GM12891 (cell line): ENCODE data around the gene CA7.
A peak's percentile ranks its signal among the peaks of the same experiment; 100 is the strongest.

Source experiments
- DNase-seq: peaks from one replicate; pipeline ENCODE4 v3.0.0; 2011; ENCODE audit warnings: low spot score; ENCODE audit not compliant: insufficient read length
- FAIRE-seq: peaks from 2 replicates; lab custom pipeline; 2011; peaks lifted over from hg19 to GRCh38; lab: Jason Lieb, UNC
- PAX5 ChIP-seq: IDR thresholded peaks from 2 replicates; pipeline ENCODE4 v1.6.1; 2011; ENCODE audit warnings: low read length, moderate library complexity, mild to moderate bottlenecking; ENCODE audit not compliant: insufficient read depth, severe bottlenecking
- POLR2A ChIP-seq: IDR thresholded peaks from 2 replicates; pipeline ENCODE4 v1.6.1; 2011; ENCODE audit warnings: low read depth, low read length, control low read depth
- POLR2AphosphoS5 ChIP-seq: IDR thresholded peaks from 2 replicates; pipeline ENCODE4 v1.6.1; 2011; ENCODE audit warnings: low read depth, low read length, control low read depth
- POU2F2 ChIP-seq: IDR thresholded peaks from 2 replicates; pipeline ENCODE4 v1.6.1; 2011; ENCODE audit warnings: low read depth, mild to moderate bottlenecking, control low read depth, low read length, moderate library complexity
- SPI1 ChIP-seq: IDR thresholded peaks from 2 replicates; pipeline ENCODE4 v1.6.1; 2011; ENCODE audit warnings: low read depth, low read length, control low read depth
- TAF1 ChIP-seq: IDR thresholded peaks from 2 replicates; pipeline ENCODE4 v1.6.1; 2011; ENCODE audit warnings: low read depth, low read length, control low read depth

CA7 gene

DNA sequence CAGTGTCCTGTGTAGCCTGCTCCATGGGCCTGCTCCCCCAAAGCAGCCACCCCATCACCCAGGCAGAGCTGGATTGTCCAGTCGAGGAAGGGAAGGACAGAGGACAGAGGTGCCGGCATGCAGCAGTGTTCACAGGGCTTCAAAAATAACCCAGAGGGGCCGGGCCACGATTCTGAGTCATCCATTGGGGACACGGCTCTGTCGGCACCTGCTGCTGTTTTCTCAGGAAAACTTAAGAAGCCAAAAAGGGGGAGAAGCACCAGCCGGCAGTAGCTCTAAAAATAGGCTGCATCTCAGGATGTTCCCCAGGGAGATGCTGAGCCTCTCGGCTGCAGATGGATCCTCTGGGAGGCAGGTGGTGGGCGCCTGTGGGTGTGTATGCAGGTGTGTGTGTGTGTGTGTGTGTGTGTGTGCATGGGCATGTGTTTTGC is 1.6 kb downstream of the CA7 start:
- DNase-seq (no peak), FAIRE-seq (no peak)
- TF ChIP-seq POLR2A: no peak
- TF ChIP-seq SPI1: no peak
- no peak for TF ChIP-seq TAF1
- no peak for TF ChIP-seq POLR2AphosphoS5
- TF ChIP-seq PAX5: no peak
- no peak for TF ChIP-seq POU2F2

DNA sequence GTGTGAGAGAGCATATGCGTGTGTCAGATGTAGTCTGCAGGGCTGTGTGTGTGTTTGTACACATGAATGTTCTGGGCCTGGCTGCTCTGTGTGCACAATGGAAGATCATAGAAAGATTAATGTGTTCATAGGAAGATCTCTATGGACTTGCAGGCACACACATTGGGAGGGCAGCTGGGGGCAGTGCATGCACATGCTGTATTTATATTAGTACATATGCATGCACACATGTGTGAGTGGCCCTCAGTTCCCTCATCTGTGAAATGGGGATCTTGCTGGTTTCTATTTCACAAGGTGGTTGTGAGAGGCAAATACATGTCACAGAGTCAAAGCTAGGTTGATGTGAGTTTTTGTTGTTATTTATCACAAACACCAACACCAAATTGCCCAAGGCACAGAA is 2.1 kb downstream of the CA7 start:
- TF ChIP-seq SPI1: 0 out of 2 replicates have a peak, but pooled peaks have one; percentile 1
- TF ChIP-seq POLR2A: no peak
- no peak for TF ChIP-seq TAF1

DNA sequence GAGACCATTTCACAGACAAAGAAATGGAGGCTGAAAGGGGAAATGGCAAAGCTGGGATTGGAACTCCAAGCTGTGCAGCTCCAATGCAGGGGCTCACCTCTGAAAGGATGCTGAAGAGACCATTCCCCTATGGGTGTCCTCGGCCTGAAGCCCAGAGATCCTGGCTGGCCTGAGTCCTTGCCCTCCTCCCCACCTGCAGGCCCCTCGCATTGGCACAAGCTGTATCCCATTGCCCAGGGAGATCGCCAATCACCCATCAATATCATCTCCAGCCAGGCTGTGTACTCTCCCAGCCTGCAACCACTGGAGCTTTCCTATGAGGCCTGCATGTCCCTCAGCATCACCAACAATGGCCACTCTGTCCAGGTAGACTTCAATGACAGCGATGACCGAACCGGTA is 2.6 kb downstream of the CA7 start:
- DNase-seq (no peak), FAIRE-seq (no peak)
- no peak for TF ChIP-seq POLR2A
- TF ChIP-seq TAF1: no peak
- no peak for TF ChIP-seq SPI1
- no peak for TF ChIP-seq PAX5
- TF ChIP-seq POLR2AphosphoS5: no peak
- no peak for TF ChIP-seq POU2F2

More for the DNA sequence above, 2.1 kb downstream of the CA7 start:
- no peak for DNase-seq
- FAIRE-seq: peak; percentile 84

DNA sequence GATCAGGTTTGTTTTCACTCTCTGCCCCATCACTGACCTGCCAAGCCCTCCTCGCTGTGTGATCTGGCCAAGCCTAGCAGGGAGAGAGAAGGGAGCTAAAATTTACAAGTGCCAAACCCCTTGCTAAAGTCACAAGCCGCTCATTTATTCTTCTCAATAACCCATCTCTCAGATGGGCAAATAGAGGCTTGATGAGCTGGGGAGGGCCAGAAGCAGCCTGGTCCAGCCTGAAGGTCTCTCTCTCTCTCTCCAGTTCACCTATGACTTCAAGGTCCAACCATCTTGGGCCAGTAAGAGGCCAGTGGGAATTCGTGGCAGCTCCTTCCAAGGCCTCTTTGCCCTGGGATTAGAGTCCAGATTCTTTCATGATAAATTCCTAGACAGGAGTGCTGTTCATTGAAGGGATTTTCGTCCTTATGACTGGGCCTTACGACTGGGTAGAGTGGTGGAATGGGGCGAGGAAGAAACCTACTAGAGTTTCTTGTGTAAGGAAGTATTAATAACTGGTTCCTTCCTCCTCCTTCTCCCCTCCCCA is 3.4 kb downstream of the CA7 start:
- DNase-seq (no peak), FAIRE-seq (no peak)
- TF ChIP-seq POLR2AphosphoS5 (no peak), POU2F2 (no peak), TAF1 (no peak), POLR2A (no peak), SPI1 (no peak), PAX5 (no peak)

DNA sequence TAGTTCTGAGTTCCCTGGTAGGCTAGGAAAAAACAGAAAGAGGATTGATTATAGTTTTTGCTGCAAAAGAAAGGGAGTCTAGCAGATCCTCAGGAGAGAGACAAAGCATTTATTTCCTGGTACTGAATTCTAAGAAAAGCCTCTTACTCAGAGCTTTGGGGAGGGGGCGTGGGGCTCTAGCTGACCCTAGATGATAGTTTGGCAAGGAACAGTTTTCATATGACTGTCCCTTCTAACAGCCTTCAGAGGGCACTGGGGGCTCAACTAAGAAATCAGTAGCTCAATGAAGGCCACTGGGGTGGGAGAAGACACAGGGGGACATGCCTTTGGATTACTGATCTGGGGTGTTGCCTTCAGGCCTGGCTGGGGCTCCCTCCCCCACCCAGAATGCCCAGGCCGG is 4.0 kb downstream of the CA7 start:
- DNase-seq: no peak
- TF ChIP-seq TAF1 (no peak), SPI1 (no peak)
- no peak for FAIRE-seq

DNA sequence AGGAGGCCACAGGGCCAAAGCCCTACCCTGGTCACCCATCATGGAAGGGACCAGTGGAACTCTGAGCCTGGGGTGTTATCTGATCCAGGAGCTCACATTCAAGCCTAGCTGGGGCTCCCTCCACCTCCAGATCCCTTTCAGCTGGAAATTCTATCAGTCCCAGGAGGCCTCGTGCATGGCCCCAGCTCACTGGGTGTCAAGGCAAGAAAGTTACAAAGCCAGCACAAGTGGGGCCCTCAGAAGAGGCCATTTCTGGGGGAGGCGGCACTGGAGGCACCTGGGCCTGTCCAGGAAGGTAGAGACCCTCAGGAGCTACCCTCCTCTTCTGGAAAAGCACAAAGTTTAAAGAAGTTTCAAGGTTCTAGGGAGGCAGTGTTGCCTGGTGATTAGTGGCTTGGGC is 4.8 kb downstream of the CA7 start:
- DNase-seq (no peak), FAIRE-seq (no peak)
- TF ChIP-seq SPI1 (no peak), PAX5 (no peak), POLR2A (no peak), TAF1 (no peak), POU2F2 (no peak), POLR2AphosphoS5 (no peak)

DNA sequence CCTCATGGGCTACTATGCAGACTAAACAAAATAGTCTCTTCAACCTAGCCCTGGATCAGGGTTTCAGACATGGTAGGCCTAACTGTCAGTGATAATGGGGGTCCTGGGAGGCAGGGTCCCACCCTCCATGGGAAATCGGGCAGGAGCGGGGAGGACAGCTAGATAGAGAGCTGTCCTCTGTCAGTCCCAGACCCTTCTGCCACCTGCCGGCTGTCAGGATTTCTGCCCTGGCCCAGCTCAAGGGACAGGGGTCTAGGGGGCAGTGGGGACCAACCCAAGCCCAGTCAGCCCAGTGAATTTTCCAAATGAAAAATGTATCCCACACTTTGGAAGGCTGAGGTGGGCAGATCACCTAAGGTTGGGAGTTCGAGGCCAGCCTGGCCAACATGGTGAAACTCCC is 5.3 kb downstream of the CA7 start:
- FAIRE-seq: no peak
- DNase-seq: no peak
- no peak for TF ChIP-seq SPI1

DNA sequence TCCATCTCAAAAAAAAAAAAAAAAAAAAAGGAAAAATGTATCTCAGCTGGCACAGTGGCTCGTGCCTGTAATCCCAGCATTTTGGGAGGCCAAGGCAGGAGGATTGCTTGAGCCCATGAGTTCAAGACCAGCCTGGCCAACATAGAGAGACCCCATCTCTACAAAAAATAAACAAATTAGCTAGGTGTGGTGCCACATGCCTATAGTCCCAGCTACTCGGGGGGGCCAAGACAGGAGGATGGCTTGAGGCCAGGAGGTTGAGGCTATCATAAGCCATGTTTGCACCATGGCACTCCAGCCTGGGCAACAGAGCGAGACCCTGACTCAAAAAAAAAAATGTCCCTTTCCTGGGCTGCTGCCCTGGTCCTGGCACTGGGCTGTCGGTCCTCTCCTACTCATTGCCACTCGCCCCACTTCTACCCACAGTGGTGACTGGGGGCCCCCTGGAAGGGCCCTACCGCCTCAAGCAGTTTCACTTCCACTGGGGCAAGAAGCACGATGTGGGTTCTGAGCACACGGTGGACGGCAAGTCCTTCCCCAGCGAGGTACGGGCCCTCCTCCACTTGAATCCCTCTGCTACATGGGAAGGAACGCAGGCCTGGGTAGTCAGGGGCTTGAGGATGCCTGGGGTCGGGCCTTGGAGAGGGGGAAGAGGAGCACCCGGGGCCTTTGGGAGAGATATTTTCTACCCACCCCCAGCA is 6.1 kb downstream of the CA7 start:
- TF ChIP-seq SPI1 (peak; percentile 54; the same call in 1 of the 2 replicates), TAF1 (no peak)
- no peak for DNase-seq
- FAIRE-seq: no peak

DNA sequence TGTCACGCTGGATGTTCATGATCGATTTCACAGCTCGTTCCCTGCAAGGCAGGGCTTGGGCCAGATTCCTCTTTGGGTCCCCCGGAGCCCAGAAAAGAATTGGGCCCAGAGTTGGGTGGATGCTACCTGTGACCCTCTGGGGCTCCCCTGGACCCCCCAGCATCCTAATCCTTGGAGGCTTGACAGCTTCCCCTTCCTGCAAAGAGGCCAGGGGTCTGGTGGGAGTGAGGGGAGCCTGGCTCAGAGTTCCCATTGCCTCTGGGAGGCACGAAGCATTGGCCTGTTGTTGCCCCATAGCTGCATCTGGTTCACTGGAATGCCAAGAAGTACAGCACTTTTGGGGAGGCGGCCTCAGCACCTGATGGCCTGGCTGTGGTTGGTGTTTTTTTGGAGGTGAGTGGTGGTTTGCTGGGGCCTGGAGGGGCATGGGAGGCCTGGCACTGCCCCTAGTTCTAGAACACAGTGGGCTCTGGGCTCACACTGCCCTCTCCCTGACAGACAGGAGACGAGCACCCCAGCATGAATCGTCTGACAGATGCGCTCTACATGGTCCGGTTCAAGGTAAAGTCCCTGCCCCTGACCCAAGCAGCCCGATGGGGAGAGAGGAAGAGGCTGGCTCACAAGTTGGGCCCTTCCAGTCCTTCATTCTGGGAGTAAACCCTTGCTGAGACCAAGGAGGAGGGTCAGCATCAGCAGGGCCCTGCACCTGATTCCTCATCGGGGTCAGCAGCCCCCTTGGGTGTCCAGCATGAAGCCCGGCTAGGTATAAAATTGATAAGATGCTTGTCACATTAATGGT is 7.2 kb downstream of the CA7 start:
- no peak for DNase-seq
- TF ChIP-seq POLR2A: no peak
- no peak for TF ChIP-seq POLR2AphosphoS5
- no peak for TF ChIP-seq POU2F2
- no peak for TF ChIP-seq PAX5
- no peak for TF ChIP-seq SPI1
- TF ChIP-seq TAF1: no peak
- FAIRE-seq: no peak
